ENCODE results near the gene OR4D6.
"Not testable (repeated sequence)": the region's sequence is repeated elsewhere in the genome, so short reads cannot be mapped to it uniquely, and the experiment has no call there.

Gene OR4D6

GRCh38 chr11:59456661-59457060 lies at the start of gene OR4D6:
Gene OR4D6, plus strand, starts transcription at chr11:59456961. Its CDS starts 0 bp downstream, at chr11:59456961.
- no peak for DNase-seq

- DNase-seq: no peak
These were observed 43.1 kb upstream of the OR4D6 start for GRCh38 chr11:59413646-59414045.

DNA sequence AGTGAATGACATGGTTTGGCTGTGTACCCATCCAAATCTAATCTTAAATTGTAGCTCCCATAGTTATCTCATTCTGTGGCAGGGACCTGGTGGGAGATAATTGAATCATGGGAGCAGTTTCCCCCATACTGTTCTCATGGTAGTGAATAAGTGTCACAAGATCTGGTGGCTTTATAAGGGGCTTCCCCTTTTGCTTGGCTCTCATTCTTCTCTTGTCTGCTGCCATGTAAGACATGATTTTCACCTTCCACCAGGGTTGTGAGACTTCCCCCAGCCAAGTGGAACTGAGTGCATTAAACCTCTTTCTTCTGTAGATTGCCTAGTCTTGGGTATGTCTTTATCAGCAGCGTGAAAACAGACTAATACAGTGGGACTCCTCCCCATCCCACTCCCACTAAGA lies 41.6 kb upstream of the OR4D6 start:
- no peak for DNase-seq

DNA sequence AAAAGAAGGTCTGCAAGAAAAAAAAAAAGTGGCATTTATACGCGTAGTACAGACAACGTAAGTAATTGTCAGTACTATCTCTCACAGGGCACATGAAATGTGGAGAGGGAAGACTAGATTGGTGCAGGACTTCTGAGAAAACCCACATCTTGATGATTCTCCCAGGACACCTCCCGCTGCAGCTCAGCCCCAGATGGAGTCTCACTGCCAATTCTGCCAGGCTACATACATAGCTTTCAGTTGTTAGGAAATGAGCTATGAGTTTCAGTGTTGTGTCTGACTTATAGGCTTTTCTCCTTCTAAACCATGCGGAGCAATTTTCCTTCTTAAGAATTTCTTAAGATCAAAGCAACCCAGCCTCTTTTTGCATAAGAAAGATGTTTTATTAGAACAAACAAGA lies 40.1 kb upstream of the OR4D6 start:
- DNase-seq: no peak

- no peak for DNase-seq
These were observed 39.7 kb upstream of the OR4D6 start for GRCh38 chr11:59417023-59417422.

- no peak for DNase-seq
These were observed 38.6 kb upstream of the OR4D6 start for GRCh38 chr11:59418156-59418555.

DNA sequence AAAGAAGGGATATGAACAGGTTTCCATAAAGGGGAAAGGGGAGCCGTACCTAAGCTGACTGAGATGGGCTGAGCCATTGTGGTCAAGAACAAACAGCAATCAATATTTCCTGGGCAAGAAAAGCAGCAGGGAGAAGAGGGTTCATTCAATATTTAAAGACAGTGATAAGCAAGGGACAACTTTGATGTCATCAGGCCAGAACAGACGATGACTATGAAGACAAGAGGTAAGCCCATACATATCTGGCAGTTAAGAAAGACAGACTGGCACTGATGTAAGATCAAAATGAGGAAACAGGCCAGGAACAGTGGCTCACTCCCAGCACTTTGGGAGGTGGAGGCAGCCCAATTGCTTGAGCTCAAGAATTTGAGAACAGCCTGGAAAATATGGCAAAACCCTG lies 32.9 kb upstream of the OR4D6 start:
- no peak for DNase-seq

- DNase-seq: no peak
These were observed 31.6 kb upstream of the OR4D6 start for GRCh38 chr11:59425131-59425530.

GRCh38 chr11:59426361-59427067 lies 30.2 kb upstream of the OR4D6 start, which contains the start of gene OR5A2:
Gene OR5A2, minus strand, starts transcription at chr11:59426413. Its CDS starts 3,460 bp downstream, at chr11:59422953.
- DNase-seq: no peak

- DNase-seq: no peak
These were observed 29.7 kb upstream of the OR4D6 start for GRCh38 chr11:59427068-59427382.

DNA sequence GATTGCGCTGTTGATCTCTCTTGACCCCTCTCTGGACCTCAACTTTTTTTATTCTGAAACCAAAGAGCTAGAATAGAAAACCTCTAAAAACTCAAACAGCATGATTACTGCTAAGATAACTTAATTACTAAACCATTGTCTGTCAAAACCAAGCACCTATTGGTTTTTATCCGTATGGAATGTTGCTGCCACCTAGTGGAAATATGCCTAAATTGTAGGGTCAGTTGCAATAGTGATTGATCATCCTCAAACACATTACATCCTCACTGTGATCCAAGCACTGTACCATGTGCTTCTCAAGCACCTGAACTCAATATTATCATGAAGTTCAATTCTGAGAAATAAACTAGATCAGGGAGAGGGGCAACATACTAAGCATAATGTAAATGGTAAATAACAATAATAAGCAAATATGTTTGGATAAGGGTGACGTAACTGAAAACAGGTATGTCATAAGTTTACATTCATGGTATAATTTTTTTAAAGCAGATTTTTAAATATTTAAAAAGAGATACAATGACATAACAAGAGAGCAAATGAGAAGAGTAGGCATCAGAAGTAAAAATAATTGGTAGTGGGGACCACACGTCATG lies 26.7 kb upstream of the OR4D6 start:
- DNase-seq: peak; percentile 45

DNA sequence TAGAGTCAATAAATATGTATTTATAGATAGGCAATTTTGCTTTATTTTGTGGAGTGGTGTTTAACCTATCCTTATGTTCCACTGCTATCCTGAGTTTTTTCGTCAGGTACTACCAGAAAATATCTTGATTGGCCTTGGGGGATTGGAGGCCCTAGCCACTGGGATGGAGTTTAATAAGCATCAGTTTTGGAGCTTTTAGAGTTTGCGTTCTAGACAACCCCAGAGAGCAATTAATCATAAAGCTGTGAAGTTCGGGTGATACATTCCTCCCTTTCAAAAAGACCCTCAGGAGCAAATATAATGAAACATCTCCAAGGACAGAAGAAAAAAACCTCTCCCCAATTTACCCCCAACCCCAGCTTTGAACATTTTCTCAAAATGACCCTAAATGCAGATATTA lies 20.6 kb upstream of the OR4D6 start, which contains the start of gene OR5A1:
OR5A1 (plus strand) TSS at position 301 of the 400 bp plus-strand sequence. CDS start 6,700 bp downstream, outside the sequence.
- no peak for DNase-seq

DNA sequence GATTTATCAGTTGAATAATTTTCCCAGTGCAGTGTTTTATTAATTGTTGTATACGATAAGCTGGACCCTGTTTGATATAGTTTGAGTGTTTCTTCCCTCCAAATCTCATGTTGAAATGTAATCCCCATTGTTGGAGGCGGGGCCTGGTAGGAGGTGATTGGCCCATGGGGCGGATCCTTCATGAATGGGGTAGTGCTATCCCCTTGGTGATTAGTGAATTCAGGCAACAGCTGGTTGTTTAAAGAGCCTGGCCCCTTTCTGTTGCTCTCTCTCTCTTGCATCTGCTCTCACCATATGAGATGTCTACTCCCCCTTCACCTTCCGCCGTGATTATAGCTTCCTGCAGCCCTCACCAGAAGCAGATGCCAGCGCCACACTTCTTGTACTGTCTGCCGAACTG lies 19.0 kb upstream of the OR4D6 start:
- no peak for DNase-seq

DNA sequence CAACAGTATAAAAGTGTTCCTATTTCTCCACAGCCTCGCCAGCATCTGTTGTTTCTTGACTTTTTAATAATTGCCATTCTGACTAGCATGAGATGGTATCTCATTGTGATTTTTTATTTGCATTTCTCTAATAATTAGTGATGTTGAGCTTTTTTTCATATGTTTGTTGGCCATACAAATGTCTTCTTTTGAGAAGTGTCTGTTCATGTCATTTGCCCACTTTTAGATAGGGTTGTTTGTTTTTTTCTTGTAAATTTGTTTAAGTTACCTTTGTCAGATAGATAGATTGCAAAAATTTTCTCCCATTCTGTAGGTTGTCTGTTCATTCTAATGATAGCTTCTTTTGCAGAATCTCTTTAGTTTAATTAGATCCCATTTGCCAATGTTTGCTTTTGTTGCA lies 11.1 kb upstream of the OR4D6 start:
- DNase-seq: not testable (repeated sequence)

DNA sequence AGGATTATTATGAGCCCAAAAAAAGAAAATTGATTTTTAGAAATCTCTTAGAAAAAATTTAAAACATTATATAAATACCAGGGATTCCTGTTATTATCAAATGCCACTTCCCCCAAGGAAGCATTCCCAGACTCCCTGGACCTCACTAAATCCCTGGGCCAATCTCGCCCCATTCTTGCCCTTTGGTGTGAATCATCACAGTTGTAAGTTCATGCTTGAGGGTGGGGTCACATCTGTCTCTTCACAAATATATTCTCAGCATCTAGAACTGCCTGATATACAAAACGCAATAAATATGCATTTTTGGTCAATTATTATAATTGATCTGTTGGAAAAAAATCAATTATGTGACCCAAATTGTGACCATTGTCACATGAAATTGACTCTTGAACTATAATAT lies 8.3 kb upstream of the OR4D6 start:
- no peak for DNase-seq

GRCh38 chr11:59459916-59460315 lies 3.2 kb downstream of the OR4D6 start:
- no peak for DNase-seq

- peak; percentile 4 for DNase-seq
These were observed 6.5 kb downstream of the OR4D6 start for GRCh38 chr11:59463190-59463641.

GRCh38 chr11:59473015-59473414 lies 16.3 kb downstream of the OR4D6 start, which contains the start of gene OR4D10:
Gene OR4D10, plus strand, starts transcription at chr11:59473315. Its CDS starts 4,115 bp downstream, at chr11:59477430.
- no peak for DNase-seq

GRCh38 chr11:59475176-59475575 lies 18.4 kb downstream of the OR4D6 start:
- DNase-seq: no peak

GRCh38 chr11:59479906-59480305 lies 23.1 kb downstream of the OR4D6 start:
- DNase-seq: no peak

DNA sequence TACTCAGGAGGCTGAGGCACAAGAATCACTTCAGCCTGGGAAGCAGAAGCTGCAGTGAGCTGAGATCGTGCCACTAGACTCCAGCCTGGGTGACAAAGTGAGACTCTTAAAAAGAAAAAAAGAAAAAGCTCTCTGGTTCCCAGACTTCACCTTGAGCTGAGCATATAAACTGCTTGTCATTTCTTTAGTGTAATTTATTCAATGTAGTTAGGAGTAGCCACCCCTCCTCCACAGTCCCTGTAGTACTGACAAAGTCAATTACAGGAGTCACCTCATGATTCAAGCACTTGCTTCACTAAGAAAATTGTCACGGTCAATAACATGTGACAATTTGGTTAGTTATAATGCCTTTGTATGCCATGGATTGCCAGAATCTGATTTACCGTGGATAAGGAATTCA lies 23.6 kb downstream of the OR4D6 start:
- DNase-seq: no peak

DNA sequence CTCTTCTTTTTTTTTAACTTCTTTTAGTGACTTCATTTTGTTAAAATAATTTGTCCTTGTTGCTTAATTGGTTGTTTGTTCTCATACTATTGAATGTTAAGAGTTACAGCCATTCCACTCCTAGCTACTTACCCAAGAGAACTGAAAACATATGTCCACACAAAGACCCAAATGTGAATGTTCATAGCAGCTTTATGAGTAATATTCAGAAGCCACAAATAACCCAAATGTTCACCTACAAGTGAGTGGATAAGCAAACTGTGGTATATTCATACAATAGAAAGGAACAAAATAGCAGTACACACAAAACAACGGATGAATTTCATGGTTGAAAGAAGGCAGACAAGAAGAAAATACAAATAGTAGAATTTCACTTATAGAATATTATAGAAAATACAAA lies 45.2 kb downstream of the OR4D6 start:
- no peak for DNase-seq

DNA sequence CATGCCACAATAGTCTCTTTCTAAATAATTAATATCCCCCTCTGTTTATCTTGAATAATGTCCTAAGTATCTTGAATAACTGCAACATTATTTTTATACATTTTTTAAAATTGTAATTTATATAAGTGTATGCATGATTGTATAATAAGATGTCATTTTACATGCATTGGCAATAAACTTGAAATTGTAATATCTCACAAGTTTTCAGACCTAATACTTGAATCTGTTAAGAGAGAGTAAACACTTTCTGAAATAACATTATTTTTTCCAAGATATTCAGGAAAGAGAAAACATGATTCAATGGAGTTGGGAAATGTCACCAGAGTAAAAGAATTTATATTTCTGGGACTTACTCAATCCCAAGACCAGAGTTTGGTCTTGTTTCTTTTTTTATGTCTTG lies 46.5 kb downstream of the OR4D6 start, which contains the start of gene OR4D11:
OR4D11 (plus strand) TSS at position 301 of the 400 bp plus-strand sequence; CDS start at position 301, 0 bp downstream.
- DNase-seq: no peak

All from EL (cell line).